ENCODE measurements around the gene ANKK1. TPM values are rescaled to one million over a fixed set of nuclear protein-coding genes. Genes with fewer than 3 reads are reported as not detected.

ANKK1 gene
- total RNA-seq, 1 donor from 2014 or later = 0.07 TPM

GRCh38 chr11:113377681-113378412 lies 9.7 kb upstream of the ANKK1 start:
- no peak for DNase-seq (ENCODE audit: low read depth, low spot score)

GRCh38 chr11:113378692-113379091 lies 8.9 kb upstream of the ANKK1 start:
- no peak for DNase-seq (ENCODE audit: low read depth, low spot score)

- no peak for DNase-seq (ENCODE audit: low read depth, low spot score)
These were observed 5.5 kb upstream of the ANKK1 start for GRCh38 chr11:113382121-113382520.

GRCh38 chr11:113384551-113384950 lies 3.0 kb upstream of the ANKK1 start:
- peak; percentile 92 for DNase-seq (ENCODE audit: low read depth, low spot score)

- no peak for DNase-seq (ENCODE audit: low read depth, low spot score)
These were observed 1.8 kb upstream of the ANKK1 start for GRCh38 chr11:113385749-113386148.

- DNase-seq (ENCODE audit: low read depth, low spot score) = no peak
These were observed 713 bp upstream of the ANKK1 start for GRCh38 chr11:113386866-113387265.

- no peak for DNase-seq (ENCODE audit: low read depth, low spot score)
These were observed 1.7 kb downstream of the ANKK1 start for GRCh38 chr11:113389272-113389671.

GRCh38 chr11:113392236-113392921 lies 4.8 kb downstream of the ANKK1 start:
- DNase-seq (ENCODE audit: low read depth, low spot score) = no peak

- DNase-seq (ENCODE audit: low read depth, low spot score) = no peak
These were observed 6.0 kb downstream of the ANKK1 start for GRCh38 chr11:113393501-113393985.

GRCh38 chr11:113394919-113395318 lies 7.3 kb downstream of the ANKK1 start:
- no peak for DNase-seq (ENCODE audit: low read depth, low spot score)

GRCh38 chr11:113395782-113396336 lies 8.3 kb downstream of the ANKK1 start:
- DNase-seq (ENCODE audit: low read depth, low spot score) = no peak

GRCh38 chr11:113396690-113397089 lies 9.1 kb downstream of the ANKK1 start:
- no peak for DNase-seq (ENCODE audit: low read depth, low spot score)

- no peak for DNase-seq (ENCODE audit: low read depth, low spot score)
These were observed 9.6 kb downstream of the ANKK1 start for GRCh38 chr11:113397212-113397611.

GRCh38 chr11:113397821-113398220 lies 10.2 kb downstream of the ANKK1 start:
- no peak for DNase-seq (ENCODE audit: low read depth, low spot score)

- no peak for DNase-seq (ENCODE audit: low read depth, low spot score)
These were observed 11.3 kb downstream of the ANKK1 start for GRCh38 chr11:113398669-113399430.

- DNase-seq (ENCODE audit: low read depth, low spot score) = no peak
These were observed 13.2 kb downstream of the ANKK1 start for GRCh38 chr11:113400631-113401230.

GRCh38 chr11:113401718-113402117 lies 14.1 kb downstream of the ANKK1 start:
- no peak for DNase-seq (ENCODE audit: low read depth, low spot score)

- no peak for DNase-seq (ENCODE audit: low read depth, low spot score)
These were observed 17.4 kb downstream of the ANKK1 start for GRCh38 chr11:113404859-113405430.

GRCh38 chr11:113405724-113406478 lies 18.3 kb downstream of the ANKK1 start:
- no peak for DNase-seq (ENCODE audit: low read depth, low spot score)

GRCh38 chr11:113407163-113407562 lies 19.6 kb downstream of the ANKK1 start:
- no peak for DNase-seq (ENCODE audit: low read depth, low spot score)

Measured in pulmonary artery endothelial cell (primary cell).